DND-41 (cell line): ENCODE data around the gene ACER2.

Experiments
- EZH2 ChIP-seq: IDR thresholded peaks from 3 replicates; pipeline ENCODE4 v1.6.1; 2012; ENCODE audit warnings: borderline replicate concordance, low read depth, mild to moderate bottlenecking, moderate library complexity, low read length, inconsistent platforms; ENCODE audit not compliant: severe bottlenecking
- TF ChIP-seq, protein P1 (sequence below): IDR thresholded peaks from 2 replicates; pipeline ENCODE4 v1.5.1; 2012; ENCODE audit warnings: borderline replicate concordance, low read length, moderate library complexity, mild to moderate bottlenecking; ENCODE audit not compliant: poor library complexity, severe bottlenecking; ENCODE audit errors: extremely low read depth

DNA sequence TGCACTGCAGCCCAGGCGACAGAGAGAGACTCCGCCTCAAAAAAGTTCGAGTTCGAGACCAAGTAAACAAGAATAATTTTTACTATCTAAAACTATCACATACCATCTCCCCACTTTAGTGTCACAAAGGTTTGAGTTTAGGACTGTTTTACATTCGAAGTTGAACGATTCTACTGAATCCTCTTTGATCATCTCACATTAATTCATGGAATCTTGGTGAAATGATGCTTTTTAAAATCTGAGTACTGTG is 28.1 kb upstream of the ACER2 start:
- no peak for TF ChIP-seq EZH2
- TF ChIP-seq, protein P1, sequence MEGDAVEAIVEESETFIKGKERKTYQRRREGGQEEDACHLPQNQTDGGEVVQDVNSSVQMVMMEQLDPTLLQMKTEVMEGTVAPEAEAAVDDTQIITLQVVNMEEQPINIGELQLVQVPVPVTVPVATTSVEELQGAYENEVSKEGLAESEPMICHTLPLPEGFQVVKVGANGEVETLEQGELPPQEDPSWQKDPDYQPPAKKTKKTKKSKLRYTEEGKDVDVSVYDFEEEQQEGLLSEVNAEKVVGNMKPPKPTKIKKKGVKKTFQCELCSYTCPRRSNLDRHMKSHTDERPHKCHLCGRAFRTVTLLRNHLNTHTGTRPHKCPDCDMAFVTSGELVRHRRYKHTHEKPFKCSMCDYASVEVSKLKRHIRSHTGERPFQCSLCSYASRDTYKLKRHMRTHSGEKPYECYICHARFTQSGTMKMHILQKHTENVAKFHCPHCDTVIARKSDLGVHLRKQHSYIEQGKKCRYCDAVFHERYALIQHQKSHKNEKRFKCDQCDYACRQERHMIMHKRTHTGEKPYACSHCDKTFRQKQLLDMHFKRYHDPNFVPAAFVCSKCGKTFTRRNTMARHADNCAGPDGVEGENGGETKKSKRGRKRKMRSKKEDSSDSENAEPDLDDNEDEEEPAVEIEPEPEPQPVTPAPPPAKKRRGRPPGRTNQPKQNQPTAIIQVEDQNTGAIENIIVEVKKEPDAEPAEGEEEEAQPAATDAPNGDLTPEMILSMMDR, result no peak
